Inflammatory macrophage treated with lipopolysaccharide for 4 hours (primary cell): ENCODE measurements around the gene APOA5.
A peak's percentile ranks its signal among the peaks of the same experiment; 100 is the strongest.
"Not testable (repeated sequence)": the region's sequence is repeated elsewhere in the genome, so short reads cannot be mapped to it uniquely, and the experiment has no call there.

Source experiments
- DNase-seq: peaks from one replicate; pipeline ENCODE4 v3.0.0-alpha.2; 2020

Gene APOA5

DNA sequence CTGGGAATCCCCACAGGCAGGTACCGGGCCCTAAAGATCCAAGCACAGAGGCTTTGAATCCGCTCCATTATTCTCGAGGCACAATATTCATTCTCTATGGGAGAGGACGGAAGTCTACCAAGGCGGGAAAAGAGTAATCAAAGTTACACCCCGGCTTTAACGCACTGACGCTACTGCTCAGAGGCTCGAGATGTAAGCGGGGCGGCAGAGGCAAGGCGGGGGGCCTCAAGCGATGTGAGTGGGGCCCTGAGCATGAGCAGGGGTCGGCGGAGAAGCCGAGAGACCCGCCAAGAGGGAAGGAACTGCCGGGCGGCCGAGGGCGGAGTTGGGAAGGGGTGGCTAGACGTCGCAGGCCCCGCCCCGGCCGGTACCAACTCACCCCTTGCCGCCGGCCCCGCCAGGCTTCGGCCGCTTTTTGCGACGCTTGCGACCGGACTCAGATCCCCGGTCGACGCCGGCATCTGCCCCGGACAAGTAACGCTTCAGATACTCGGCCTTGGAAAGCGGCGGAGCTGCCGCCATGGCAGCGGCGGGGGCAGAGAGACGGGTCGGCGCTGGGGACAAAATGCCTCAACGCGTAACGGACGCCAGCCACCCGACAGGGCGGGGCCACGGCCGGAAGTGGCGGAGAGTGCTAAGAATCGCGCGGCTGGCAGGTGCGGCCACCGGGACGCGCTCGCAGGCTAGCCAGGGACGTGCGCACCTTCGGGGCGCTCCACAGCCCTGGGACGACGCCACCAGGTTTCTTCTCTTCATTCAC is 19.1 kb downstream of the APOA5 start, which contains the start of gene BUD13:
Gene BUD13 (minus strand): TSS at position 545 of the 760 bp plus-strand sequence. CDS start 23 bp downstream, at position 522.
- DNase-seq: peak; percentile 86

DNA sequence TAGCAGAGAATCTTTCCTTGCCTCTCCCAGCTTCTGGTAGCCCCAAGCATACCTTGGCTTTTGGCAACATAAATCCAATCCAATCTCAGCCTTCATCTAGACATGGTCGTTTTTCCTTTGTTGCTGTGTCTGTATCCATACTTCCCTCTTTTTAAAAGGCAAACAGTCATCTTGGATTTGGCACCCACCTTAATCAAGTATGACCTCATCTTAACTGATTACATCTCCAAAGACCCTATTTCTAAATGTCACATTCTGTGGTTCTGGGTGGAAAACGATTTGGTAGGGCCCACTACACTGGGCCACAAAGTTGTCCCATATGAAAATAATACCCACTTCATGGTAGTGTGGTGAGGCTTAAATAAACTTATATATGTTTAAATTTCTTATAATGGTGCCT is 19.7 kb downstream of the APOA5 start:
- no peak for DNase-seq

DNA sequence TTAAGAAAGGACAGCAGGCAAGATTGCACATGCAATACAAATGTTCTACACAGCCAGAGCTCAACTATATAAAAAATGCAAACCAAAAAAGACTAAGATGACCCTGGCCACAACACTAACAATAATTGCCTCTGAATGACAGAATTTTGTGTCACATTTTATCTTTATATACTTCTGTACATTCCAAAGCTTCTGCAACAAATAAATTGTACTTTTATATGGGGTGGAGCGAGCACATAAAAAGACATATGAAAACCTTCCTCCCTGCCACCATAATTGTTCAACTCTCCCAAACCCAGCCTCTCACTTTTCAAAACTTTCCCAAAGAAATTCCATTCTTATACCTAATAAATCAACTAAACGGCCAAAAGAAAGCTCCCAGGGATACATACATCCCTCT is 29.5 kb downstream of the APOA5 start:
- no peak for DNase-seq

DNA sequence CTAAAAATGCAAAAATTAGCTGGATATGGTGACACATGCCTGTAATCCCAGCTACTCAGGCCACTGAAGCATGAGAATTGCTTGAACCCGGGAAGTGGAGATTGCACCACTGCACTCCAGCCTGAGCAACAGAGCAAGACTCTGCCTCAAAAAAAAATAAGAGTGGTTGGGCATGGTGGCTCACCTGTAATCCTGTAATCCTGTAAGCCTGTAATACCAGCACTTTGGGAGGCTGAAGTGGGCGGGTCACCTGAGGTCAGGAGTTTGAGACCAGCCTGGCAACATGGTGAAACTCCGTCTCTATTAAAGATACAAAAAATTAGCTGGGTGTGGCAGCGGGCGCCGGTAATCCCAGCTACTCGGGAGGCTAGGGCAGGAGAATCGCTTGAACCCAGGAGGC is 35.6 kb downstream of the APOA5 start:
- not testable (repeated sequence) for DNase-seq

DNA sequence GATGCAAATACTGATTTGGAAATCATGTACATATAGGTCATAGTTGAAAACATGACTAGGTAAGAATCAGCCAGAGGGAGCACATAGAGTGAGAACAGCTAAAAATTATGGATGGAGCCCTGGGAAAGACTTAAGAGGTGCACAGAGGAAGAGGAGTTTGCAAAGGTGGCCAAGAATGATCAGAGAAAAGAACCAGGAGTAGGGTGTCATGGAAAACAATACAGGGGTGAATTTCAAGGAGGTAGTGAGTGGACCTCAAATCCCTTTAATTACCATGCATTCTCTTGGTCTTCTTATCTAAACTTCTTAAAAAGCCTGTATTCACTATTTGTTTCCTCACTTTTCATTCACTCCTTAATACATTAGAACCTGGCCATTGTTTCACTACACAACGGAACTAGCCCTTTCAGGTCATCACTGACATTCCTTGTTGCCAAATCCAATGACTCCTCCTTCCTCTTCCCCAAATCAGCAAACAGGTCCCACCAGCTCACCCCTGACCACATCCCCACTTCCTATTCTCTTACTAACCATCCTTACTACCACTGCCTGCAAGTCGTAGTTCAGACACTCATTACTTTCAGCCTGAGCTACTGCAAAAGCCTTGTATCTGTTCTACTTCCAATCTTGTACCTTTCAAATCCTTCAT is 41.5 kb downstream of the APOA5 start:
- peak; percentile 43 for DNase-seq

DNA sequence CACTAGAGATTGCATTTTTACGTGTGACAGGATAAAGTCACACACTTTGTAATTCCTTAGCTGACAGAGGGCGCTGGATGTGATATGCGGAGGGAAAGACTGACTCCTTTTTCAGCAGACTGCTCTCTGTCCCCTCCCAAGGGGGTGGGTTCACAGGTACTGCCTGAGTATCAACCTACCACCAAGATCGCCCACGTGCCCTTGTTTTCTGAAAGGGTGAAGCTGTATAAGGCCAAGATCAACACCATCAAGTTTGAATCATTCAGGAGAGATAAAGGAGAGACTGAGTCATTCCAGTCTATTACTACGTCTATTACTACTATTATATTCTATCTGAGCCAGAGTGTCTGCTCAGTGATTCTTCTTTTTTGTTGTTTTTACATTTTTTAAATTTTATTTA is 49.6 kb downstream of the APOA5 start:
- DNase-seq: no peak

DNA sequence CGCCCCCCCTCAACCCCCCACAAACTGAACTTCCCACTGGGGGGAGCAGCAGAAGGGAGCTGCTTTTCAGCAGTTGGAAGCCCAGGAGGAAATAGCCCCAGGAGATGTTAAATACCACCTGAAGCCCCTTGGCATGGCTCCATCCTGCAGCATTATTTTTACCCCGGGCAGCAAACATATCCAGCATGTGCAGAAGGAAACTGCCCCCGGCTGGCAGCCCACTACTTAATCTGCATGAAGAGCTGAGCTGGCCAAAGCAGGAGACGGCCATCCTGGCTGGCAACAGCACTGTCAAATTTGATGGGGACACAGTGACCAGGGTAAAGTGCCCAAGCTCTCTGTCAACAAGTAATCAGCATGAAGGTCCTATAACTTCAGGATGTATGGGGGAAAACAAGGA is 50.9 kb downstream of the APOA5 start:
- no peak for DNase-seq
